ENCODE measurements around the gene ATP8B3.

DNA sequence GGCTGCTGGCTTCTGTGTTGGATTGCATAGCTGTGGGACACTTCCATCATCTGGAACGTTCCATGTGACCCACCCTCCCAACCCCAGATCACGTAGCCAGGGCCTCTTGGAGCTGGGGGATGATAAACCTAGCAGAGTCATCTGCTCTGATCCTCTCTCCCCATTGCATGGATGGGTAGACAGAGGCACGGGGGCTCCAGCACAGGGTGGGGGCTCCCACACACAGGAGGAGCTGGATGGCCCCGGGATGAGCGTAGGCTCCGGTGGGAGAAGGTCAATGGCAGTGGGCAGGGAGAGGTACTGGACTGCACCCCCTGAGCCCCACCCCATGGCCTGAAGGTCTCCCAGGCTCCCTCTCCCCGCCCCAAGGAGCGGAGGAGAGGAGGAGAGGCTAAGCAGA, 25.4 kb downstream of the ATP8B3 start:
- TF ChIP-seq, protein P1, sequence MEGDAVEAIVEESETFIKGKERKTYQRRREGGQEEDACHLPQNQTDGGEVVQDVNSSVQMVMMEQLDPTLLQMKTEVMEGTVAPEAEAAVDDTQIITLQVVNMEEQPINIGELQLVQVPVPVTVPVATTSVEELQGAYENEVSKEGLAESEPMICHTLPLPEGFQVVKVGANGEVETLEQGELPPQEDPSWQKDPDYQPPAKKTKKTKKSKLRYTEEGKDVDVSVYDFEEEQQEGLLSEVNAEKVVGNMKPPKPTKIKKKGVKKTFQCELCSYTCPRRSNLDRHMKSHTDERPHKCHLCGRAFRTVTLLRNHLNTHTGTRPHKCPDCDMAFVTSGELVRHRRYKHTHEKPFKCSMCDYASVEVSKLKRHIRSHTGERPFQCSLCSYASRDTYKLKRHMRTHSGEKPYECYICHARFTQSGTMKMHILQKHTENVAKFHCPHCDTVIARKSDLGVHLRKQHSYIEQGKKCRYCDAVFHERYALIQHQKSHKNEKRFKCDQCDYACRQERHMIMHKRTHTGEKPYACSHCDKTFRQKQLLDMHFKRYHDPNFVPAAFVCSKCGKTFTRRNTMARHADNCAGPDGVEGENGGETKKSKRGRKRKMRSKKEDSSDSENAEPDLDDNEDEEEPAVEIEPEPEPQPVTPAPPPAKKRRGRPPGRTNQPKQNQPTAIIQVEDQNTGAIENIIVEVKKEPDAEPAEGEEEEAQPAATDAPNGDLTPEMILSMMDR (IDR thresholded peaks at IDR 0.05), result no peak
- TF ChIP-seq POLR2A (IDR thresholded peaks at IDR 0.05), result no peak

Measured in heart left ventricle (tissue), 13 donors.